ENCODE results near the gene ULK4. TPM values are rescaled to one million over a fixed set of nuclear protein-coding genes. Genes with fewer than 3 reads are reported as not detected.

ULK4 gene
- polyA plus RNA-seq, 1 of the 3 experiments (the other 2 are of a cell fraction), result 6.2 TPM

DNA sequence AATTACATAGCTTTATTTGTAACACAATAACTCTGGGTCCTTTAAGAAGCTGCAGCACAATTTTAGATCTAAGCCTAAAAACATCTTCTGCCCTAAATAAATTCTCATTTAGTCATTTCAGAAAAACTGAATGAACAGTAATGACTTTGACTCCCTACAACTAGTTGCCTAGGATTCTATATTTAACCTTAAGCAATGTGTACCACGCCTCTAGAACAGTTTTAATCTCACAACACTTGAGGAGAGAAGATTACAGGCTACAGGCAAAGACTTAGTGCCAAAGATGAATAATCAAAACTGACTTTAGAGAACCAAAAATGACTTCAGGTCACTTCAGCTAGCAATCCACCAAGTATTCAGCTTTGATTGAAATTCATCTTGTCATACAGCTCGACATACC lies 192.8 kb downstream of the ULK4 start:
- H3F3A ChIP-seq (replicated peaks; ENCODE audit: insufficient read depth), result no peaks in the 10 kb centered on the region
- H3K9ac ChIP-seq, result no peak overlapping the region
- H3K36me3 ChIP-seq (replicated peaks in 1 of 2; ENCODE audit: control insufficient read depth in 1 of 2, insufficient read depth in 2 of 2, low read length in 1 of 2), result no peaks in the 10 kb centered on the region
- H3K4me2 ChIP-seq, result no peak overlapping the region
- H3K27me3 ChIP-seq (ENCODE audit: insufficient read depth), result no peaks in the 10 kb centered on the region
- H2AFZ ChIP-seq (ENCODE audit: low read depth), result no peak overlapping the region
- H3K4me1 ChIP-seq (ENCODE audit: control insufficient read depth in 1 of 2, insufficient read depth in 2 of 2, low read depth in 1 of 2, low read length in 1 of 2), result no peaks in the 10 kb centered on the region
- H4K20me1 ChIP-seq (ENCODE audit: insufficient read depth), result no peaks in the 10 kb centered on the region
- H3K79me2 ChIP-seq (ENCODE audit: insufficient read depth), result no peaks in the 10 kb centered on the region
- H3K9me3 ChIP-seq, result no peaks in the 10 kb centered on the region
- no peak for TF ChIP-seq EZH2phosphoT487 (IDR thresholded peaks at IDR 0.05; ENCODE audit: borderline replicate concordance, low read depth)
- no peak for TF ChIP-seq TCF12 (IDR thresholded peaks at IDR 0.05)
- TF ChIP-seq SMC3 (IDR thresholded peaks at IDR 0.05; ENCODE audit: low read depth, low read length), result no peak
- TF ChIP-seq, protein P1, sequence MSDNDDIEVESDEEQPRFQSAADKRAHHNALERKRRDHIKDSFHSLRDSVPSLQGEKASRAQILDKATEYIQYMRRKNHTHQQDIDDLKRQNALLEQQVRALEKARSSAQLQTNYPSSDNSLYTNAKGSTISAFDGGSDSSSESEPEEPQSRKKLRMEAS (IDR thresholded peaks at IDR 0.05; ENCODE audit: low read depth), result no peak
- TF ChIP-seq, protein P2, sequence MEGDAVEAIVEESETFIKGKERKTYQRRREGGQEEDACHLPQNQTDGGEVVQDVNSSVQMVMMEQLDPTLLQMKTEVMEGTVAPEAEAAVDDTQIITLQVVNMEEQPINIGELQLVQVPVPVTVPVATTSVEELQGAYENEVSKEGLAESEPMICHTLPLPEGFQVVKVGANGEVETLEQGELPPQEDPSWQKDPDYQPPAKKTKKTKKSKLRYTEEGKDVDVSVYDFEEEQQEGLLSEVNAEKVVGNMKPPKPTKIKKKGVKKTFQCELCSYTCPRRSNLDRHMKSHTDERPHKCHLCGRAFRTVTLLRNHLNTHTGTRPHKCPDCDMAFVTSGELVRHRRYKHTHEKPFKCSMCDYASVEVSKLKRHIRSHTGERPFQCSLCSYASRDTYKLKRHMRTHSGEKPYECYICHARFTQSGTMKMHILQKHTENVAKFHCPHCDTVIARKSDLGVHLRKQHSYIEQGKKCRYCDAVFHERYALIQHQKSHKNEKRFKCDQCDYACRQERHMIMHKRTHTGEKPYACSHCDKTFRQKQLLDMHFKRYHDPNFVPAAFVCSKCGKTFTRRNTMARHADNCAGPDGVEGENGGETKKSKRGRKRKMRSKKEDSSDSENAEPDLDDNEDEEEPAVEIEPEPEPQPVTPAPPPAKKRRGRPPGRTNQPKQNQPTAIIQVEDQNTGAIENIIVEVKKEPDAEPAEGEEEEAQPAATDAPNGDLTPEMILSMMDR (IDR thresholded peaks at IDR 0.05), result no peak
- no peak for TF ChIP-seq TEAD4 (IDR thresholded peaks at IDR 0.05; ENCODE audit: borderline replicate concordance, insufficient read depth)
- TF ChIP-seq NFIC (IDR thresholded peaks at IDR 0.05; ENCODE audit: borderline replicate concordance), result no peak
- TF ChIP-seq NRF1 (IDR thresholded peaks at IDR 0.05; ENCODE audit: low read depth, low read length), result no peak
- TF ChIP-seq GABPA (IDR thresholded peaks at IDR 0.05; ENCODE audit: low read depth), result no peak
- no peak for TF ChIP-seq FOXM1 (IDR thresholded peaks at IDR 0.05; ENCODE audit: low read depth)
- TF ChIP-seq GATA2 (CRISPR knock-in tag; IDR thresholded peaks at IDR 0.05), result no peak
- TF ChIP-seq FOSL2 (IDR thresholded peaks at IDR 0.05; ENCODE audit: borderline replicate concordance, low read depth), result no peak
- TF ChIP-seq, protein P3, sequence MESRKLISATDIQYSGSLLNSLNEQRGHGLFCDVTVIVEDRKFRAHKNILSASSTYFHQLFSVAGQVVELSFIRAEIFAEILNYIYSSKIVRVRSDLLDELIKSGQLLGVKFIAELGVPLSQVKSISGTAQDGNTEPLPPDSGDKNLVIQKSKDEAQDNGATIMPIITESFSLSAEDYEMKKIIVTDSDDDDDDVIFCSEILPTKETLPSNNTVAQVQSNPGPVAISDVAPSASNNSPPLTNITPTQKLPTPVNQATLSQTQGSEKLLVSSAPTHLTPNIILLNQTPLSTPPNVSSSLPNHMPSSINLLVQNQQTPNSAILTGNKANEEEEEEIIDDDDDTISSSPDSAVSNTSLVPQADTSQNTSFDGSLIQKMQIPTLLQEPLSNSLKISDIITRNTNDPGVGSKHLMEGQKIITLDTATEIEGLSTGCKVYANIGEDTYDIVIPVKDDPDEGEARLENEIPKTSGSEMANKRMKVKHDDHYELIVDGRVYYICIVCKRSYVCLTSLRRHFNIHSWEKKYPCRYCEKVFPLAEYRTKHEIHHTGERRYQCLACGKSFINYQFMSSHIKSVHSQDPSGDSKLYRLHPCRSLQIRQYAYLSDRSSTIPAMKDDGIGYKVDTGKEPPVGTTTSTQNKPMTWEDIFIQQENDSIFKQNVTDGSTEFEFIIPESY (IDR thresholded peaks at IDR 0.05; ENCODE audit: borderline replicate concordance, low read depth), result no peak
- TF ChIP-seq, protein P4, sequence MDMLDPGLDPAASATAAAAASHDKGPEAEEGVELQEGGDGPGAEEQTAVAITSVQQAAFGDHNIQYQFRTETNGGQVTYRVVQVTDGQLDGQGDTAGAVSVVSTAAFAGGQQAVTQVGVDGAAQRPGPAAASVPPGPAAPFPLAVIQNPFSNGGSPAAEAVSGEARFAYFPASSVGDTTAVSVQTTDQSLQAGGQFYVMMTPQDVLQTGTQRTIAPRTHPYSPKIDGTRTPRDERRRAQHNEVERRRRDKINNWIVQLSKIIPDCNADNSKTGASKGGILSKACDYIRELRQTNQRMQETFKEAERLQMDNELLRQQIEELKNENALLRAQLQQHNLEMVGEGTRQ (IDR thresholded peaks at IDR 0.05; ENCODE audit: borderline replicate concordance, low read depth, low read length), result no peak
- TF ChIP-seq MEF2A (IDR thresholded peaks at IDR 0.05; ENCODE audit: borderline replicate concordance, low read depth), result no peak
- TF ChIP-seq MXI1 (IDR thresholded peaks at IDR 0.05; ENCODE audit: low read depth, low read length), result no peak
- no peak for TF ChIP-seq JUND (IDR thresholded peaks at IDR 0.05)
- TF ChIP-seq RFX5 (IDR thresholded peaks at IDR 0.05; ENCODE audit: low read length), result no peak
- TF ChIP-seq, protein P5, sequence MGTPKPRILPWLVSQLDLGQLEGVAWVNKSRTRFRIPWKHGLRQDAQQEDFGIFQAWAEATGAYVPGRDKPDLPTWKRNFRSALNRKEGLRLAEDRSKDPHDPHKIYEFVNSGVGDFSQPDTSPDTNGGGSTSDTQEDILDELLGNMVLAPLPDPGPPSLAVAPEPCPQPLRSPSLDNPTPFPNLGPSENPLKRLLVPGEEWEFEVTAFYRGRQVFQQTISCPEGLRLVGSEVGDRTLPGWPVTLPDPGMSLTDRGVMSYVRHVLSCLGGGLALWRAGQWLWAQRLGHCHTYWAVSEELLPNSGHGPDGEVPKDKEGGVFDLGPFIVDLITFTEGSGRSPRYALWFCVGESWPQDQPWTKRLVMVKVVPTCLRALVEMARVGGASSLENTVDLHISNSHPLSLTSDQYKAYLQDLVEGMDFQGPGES (IDR thresholded peaks at IDR 0.05; ENCODE audit: low read depth, low read length), result no peak
- H3K9me2 ChIP-seq, result no peaks in the 10 kb centered on the region
- WGBS (ENCODE audit: low lambda C conversion rate), result 39% methylated on average over 2 of the region's 2 CpGs
- H3K27ac ChIP-seq (ENCODE audit: low read depth in 2 of 2, low read length in 1 of 2), result no peak overlapping the region
- ChIA-PET POLR2A (no interaction called here), CTCF (interaction anchor here (1.2 kb wide), 1 partner anchor 1185 kb away, joined by 4 read pairs; no protein-coding TSS in a partner anchor)
- no peak for DNase-seq
- H3K4me3 ChIP-seq (ENCODE audit: low read depth in 2 of 2, low read length in 1 of 2), result no peak overlapping the region
